Activated CD4-positive, CD25-positive, alpha-beta regulatory T cell treated with anti-CD3 and anti-CD28 coated beads, Interleukin-2, amount 50 U/mL, for 16 hours (primary cell): ENCODE results near the gene DRC3.
"Not testable (repeated sequence)": the region's sequence is repeated elsewhere in the genome, so short reads cannot be mapped to it uniquely, and the experiment has no call there.

Experiments
- DNase-seq: peaks from one replicate; pipeline ENCODE4 v3.0.0-alpha.2; 2020; ENCODE audit warnings: low read depth, low spot score

Gene DRC3

DNA sequence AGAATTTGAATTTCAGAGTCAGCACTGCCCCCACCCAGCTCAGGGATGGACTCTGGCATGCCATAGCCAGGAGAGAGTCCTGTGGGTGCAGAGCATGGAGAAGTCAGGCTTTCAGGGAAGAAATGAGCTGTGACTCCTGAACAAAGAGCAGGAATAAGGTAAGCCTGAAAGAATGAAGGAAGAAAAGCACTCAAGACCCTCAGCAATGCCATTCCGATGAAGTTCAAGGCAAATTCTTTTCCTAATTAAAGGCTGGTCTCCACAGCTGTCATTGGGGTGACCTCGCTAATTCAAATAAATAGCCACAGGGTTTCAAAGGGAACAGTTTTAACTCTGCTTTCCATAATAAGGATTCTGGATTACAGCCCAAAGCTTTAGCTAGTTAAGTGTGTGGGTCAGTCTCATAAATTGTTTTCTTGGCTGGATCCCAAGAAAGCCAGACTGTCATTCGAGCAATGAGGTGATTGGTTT, 32.2 kb upstream of the DRC3 start:
- no peak for DNase-seq

DNA sequence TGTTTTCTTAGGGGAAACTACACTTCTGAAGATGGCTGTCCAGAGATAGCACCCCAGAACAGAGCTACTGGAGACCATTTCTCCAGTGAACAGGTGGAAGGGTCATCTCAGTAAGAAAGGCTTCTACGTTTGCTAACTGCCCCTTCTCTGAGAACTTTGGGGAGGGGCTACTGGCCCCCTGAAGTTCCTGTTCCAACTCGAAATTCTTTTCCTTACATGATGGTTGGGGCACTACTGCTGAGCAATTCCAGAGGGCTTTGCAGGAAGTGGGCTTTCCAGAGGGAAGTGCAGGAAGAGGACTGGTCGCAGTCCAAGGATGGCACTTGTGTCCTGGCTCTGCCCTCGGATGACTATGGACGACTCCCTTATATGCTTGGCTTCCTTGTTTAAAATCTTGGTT, 31.6 kb upstream of the DRC3 start:
- DNase-seq = no peak

DNA sequence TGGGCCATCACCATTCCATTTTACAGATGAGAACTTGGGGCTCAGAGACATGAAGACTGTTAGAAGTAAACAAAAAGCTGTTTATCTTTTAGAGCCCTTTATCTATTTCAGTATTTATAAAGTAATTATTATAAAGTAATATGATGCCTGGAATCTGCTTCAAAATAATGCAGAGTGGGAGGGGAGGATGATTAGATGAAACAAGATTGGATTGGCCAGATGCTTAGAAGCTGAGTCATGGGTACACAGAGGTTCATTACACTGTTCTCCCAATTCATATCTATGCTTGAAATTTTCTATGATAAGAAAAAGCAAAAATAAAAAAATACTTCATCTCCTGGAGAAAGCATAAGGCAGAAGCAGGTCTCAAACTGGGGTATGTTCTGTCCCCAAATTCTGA, 29.8 kb upstream of the DRC3 start:
- no peak for DNase-seq

DNA sequence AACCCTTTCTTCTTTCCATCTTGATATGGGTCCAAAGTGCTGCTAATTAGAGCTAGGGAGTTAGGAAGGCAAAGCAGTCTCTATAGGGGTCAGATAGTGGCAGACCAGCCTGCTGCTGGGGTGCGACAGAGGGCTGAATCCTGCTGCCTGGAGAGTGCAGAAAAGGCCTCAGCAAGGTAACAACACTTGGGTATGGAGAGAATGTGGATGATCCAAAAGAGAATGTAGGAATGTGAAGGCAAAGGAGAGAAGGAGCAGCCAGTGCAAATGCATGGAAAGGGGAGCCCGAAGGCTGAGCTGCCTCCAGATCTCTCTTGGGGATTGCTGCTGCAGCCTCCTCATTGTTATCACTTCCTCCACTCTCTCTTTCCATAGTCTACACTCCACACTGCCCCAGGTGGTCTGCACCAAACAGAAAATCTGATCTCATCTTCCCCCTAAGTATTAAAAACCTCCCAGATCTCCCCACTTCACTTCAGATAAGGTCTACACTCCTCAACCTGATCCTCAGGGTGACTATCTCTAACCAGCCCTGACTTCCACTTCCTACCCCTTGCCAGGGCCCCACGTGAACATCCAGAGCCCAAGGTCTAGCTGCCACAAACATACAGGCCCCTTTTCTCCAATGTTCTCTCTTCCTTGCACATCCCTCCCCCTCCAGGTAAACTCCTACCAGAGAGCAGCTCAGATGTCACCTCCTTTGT, 29.2 kb upstream of the DRC3 start:
- no peak for DNase-seq

DNA sequence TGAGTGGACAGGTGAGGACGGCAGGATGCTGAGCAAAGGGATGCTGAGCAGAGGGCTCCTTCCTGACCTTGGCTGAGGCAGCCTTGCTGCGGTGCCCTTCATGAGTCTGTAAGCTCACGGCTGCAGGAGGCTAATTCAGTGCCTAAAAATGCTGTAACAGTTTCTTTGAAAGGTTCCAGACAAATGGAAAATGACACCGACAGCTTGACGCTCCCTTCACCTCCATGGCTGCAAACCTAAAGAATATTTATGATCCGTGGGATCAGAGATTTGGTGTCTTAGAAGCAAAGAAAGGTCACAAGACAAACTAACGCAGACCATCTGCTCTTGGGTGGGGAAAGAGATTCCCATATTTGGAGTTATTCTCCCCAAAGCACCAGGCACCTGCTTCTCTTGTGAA, 28.4 kb upstream of the DRC3 start:
- no peak for DNase-seq

DNA sequence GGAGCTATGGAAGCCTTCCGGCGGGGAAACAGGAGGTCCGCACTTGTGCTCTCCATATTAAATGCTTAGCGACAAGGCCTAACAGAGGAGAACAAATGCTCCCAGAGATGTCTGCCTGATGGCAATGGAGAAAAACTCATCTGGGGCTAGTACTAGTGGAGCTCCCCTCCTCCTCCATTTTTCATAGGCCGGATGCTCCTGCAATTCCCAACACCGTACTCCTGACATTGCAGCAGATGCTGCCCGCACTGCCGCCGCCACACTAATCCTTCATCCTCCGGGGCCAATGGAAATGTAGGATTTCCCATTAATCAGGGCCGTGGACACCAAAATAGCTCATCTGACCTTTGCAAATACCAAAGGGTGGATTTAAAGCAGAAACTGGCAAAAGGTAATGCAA, 27.9 kb upstream of the DRC3 start:
- DNase-seq = no peak

DNA sequence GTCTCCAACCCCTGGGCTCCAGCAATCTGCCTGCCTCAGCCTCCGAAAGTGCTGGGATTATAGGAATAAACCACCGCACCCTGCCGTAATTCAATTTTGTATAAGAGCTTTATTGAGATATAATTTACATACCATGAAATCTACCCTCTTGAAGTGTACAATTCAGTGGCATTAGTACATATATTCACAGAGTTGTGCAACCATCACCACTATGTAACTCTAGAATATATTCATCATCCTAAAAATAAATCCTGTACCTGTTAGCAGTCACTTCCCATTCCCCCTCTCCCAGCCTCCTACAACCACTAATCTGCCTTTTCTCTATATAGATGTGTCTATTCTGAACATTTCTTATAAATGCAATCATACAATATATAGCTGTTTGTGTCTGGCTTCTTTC, 26.6 kb upstream of the DRC3 start:
- no peak for DNase-seq

DNA sequence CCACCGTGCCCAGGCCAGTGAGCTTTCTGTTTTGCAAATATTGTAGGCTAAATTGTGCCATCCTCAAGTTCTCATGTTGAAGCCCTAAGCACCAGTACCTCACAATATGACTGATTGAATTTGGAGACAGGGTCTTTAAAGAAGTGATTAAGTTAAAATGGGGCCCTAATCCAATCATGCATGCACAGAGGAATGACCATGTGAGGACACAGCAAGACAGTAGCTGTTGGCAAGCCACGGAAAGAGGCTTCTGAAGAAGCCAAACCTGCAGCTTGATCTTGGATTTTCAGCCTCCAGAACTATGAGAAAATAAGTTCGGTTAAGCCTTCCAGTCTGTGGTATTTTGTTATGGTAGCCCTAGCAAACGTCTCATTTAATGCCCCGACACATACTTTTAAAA, 25.4 kb upstream of the DRC3 start:
- no peak for DNase-seq

DNA sequence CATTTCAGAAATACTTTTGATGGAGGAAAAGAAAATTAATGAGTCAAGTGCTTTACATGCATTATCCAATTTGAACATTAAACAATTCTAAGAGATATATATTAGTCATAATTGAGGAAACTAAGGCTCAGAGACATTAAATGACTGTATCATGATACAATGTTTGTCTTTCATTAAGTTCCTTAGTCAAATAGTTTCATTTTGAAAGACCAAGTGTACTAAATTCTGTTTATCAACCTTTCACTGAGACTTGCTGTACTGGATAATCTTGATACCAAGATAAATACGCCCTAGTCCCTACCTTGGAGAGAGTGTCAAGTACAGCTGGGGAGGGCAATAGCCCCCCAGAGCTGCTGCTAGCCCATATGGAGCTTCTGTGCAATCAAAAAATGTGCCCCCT, 24.7 kb upstream of the DRC3 start:
- no peak for DNase-seq

DNA sequence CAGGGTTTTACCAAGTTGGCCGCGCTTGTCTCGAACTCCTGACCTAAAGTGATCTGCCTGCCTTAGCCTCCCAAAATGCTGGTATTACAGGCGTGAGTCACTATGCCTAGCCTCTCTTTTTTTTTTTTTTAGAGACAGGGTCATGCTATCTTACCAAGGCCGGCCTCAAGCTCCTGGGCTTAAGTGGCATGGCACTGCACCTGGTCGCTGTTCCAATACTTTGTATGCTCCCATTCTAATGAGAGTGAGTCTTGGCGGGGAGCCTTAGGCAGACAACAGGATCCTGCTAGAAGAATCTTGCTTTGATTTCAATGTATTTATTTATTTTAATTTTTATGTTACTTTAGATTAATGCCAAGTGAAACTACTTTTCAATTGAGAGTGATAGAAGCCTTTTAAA, 22.3 kb upstream of the DRC3 start:
- no peak for DNase-seq

DNA sequence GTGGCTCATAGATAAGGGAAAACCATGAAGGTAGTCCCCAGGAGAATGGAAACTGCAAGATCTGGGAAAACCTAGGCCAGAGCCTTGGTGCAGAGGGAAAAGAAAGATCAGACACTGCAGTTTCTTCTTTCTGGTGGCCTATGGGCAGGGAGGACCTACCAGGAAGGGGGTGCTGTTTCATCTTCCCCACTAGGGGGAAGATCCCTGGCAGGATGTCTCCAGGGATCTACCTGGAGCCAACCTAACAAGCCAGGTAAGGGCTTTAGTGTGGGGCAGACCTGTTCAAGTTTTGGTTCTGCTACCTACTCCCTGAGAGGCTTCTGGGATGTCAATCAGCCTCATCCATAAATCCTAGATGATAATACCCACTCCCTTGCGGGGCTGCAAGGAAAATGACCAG, 21.9 kb upstream of the DRC3 start:
- no peak for DNase-seq

DNA sequence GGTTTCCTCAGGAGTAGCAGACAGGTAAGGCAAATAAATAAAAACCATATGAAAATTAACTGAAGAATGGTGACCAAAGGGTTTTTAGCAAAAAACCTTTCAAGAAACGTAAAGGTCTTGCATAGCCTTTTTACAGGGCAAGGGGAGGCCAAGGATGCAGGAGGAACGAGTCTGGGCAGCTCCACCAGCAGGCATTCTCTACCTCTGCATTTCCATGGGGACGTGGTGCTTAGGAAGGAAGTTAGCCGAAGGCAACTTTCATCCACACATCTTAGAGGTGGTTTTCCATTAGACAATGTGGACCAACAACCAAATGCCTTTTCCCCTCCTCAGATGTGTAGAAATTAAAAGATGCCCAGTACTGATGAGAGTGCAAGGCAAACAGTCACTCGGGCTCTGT, 21.1 kb upstream of the DRC3 start:
- DNase-seq = no peak

DNA sequence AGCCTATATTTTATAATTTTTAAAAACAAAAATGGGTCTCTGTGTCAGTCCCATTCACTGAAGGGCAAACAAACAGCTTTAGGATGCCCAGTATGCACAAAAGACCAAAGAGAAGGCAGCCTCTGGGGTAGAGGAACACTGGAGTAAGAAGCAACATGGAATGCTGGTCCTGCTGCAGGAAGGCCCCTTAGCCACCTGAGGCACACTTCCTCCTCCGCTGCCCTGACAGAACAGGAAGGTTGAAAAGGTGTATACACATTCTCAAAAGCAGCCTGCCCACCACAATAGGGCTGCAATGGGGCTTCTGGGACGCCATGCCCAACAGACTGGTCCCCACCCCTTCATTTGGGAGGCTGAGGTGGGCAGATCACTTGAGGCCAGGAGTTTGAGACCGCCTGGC, 20.0 kb upstream of the DRC3 start:
- no peak for DNase-seq

DNA sequence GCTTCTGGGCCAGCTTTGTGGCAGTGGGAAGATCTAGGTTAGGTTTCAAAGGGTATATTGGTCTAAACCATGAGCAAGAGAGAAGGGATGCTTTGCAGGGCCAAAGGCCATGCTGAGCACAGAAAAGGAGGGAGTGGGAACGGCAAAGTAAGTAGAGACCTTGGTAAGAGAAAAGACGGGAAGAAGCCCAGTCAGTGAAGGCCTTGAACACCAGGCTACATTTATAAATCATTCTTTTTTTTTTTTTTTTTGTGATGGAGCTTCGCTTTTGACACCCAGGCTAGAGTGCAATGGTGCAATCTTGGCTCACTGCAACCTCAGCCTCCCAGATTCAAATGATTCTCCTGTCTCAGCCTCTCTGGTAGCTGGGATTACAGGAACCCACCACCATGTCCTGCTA, 18.6 kb upstream of the DRC3 start:
- no peak for DNase-seq

DNA sequence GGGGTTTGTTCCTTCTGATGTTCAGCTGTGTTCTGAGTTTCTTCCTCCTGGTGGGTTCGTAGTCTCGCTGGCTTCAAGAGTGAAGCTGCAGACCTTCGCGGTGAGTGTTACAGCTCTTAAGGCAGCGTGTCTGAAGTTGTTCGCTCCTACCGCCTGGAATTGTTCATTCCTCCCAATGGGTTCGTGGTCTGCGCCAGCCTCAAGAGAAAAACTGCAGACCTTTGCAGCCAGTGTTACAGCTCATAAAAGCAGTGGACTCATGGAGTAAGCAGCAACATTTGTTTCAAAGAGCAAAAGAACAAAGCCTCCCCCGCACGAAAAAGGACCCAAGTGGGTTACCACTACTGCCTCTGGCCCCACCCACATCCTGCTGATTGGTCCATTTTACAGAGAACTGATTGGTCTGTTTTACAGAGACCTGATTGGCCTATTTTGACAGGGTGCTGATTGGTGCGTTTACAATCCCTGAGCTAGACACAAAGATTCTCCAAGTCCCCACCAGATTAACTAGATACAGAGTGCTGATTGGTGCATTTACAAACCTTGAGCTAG, 16.8 kb upstream of the DRC3 start:
- not testable (repeated sequence) for DNase-seq

DNA sequence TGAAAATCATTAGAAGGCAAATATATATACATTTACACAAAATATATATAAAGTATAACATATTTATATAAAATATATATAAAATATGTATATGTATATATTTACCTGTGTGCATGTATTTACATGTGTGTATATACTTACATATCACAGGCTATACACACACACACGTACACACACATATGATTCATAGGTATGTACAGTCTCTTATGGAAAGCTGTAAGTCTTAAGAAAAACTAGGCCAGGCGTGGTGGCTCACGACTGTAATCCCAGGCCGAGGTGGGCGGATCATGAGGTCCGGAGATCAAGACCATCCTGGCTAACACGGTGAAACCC, 15.1 kb upstream of the DRC3 start:
- no peak for DNase-seq

DNA sequence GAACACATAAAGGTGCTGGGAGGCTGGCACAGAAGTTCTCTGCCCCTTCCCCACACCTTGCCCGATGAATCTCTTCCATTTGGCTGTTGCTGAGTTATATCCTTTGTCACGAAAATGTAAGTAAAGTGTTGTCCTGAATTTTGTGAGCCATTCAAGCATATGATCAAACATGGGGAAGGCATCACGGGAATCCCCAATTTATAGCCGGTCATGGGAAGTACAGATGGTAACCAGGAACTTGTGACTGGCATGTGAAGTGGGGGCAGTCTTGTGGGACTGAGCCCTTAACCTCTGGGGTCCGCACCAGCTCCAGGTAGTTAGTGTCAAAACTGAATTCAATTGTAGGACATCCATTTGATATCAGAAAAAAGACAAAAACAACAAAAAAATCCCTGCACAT, 13.7 kb upstream of the DRC3 start:
- no peak for DNase-seq

DNA sequence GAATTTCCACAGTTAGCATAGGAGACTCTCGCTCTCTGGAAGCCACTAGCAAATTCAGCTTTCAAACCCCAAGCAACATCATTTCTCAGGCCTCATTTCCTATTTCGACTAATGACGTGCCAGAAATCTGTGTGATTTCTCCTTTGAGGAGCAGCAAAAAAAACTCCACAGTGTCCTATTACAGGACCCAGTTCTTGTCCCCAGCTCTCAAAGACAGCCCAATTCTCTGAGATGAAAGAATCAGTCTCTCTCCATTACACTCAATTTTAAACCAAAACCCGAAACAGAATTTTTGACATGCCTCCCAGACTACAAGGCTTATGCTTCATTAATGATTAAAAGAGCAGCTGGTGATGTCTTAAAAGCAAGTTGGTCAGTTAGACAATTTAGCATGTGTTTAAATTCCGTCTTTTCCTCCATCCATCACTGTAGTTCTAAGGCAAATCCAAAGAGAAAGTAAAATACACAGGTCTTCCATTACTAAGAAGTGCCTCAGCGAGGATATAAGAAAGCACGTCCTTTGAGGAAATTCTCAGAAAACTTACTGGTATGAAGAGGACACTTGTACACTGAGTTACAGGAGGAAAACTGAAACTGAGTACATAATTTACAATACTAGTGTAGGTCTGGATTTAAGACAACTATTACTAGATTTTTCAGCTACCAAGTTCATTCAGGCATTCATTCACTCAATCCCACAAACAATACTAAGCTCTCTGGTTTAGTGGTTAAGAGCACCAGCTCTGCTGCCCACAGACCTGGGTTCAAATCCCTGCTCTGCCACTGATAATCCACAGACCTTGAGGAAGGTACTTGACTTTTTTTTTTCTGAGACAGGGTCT, 12.9 kb upstream of the DRC3 start:
- no peak for DNase-seq

DNA sequence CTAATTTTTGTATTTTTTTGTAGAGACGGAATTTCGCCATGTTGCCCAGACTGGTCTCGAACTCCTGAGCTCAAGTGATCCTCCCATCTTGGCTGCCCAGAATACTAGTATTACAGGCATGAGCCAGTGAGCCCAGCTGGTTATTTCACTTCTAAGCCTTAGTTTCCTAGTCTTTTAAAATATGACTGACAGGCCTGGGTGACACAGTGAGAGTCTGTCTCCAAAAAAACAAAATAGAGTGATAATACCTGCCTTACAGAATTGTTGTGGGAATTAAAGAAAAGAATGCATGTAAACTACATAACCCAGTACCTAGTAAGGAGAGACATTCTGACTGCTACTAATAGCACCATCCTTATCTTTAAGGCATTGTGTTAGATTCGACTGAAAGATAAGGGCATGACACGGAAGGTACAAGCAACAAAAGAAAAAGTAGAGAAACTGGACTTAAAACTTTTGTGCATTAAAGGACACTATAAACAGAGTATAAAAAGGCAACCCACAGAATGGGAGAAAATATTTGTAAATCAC, 12.1 kb upstream of the DRC3 start:
- DNase-seq = no peak

DNA sequence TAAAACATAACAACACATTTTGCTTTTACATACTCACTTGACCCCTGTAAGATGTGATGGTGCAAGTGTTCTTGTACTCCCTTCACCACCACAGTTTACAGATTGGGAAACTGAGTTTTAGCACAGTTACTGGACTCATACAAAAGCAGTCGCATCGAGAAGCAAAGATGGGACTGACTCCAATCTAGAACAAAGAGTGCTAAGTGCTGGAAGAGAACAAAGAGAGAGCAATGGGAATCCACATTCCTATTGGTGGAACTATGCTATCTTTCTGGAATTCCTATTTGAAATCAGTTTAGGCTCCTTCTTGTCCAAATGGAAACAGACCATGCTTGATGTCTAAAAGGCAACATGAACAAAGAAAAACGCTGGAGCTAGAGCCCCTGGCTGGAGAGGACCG, 9.6 kb upstream of the DRC3 start:
- DNase-seq = no peak

DNA sequence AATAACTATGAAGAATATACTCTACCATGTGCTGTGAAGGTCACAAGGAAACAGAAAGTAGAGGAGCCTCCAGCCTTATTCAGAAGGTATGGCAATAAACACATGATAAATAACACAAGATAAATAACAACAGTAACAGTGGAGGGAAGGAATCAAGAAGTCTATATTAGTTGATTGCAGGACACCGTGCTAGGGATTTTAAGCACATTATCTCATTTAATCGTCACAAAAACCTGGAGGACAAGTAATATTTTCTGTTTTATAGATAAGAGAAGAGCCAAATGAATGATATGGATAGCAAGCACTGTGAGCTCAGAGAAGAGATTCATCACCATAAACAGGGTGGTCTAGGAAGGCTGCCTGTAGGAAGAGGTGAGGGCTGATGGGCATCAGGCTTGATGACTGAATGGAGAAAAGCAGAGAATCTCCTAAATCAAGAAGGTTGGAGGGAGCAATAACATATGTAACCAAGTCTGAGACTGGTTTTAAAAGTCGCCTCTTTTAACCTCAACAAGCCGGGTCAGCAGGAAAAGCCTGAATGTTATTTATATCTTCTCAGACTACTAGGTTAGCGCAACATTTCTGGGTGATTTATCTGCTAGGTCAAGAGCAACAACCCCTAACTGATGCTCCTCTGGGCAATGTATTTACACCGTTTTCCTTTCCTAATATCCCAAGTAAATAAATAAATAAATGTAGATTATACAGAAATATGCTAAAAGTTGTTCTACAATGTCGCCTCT, 8.8 kb upstream of the DRC3 start:
- DNase-seq = no peak

DNA sequence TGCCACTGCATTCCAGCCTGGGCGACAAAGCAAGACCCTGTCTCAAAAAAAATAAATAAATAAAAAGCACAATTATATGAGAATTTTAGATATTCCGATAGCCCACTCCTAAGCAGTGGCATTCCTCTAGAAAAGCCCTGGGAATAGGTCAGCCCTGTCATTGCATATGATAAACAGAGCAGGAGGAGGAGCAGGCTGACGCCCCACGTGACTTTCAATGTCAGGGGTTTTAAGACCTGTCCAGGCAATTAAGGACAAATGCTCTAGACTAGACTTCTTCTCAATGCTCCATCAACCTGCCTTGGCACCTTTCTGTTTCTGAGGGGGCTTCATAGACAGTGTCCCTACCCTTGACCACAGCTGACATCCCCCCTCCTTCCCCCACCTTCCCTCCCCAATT, 8.0 kb upstream of the DRC3 start:
- no peak for DNase-seq
